Activated T-cell treated with anti-CD3 and anti-CD28 coated beads, Interleukin-2, amount 50 U/mL, for 72 hours (primary cell): ENCODE measurements around the gene TMC6. TPM values are rescaled to one million over a fixed set of nuclear protein-coding genes. Genes with fewer than 3 reads are reported as not detected.
"Not testable (repeated sequence)": the region's sequence is repeated elsewhere in the genome, so short reads cannot be mapped to it uniquely, and the experiment has no call there.

Experiments used
- ATAC-seq, 2 donors: fragments of 150-1000 bp; cut with Tn5 transposase; replicated peaks in 1 of 2; 2 replicates each; pipeline ENCODE4 v1.10.0; 2021; ENCODE audit warnings: moderate library complexity in 2 of 2, mild to moderate bottlenecking in 1 of 2
- DNase-seq, 2 donors: peaks; one replicate each; pipeline ENCODE4 v3.0.0; 2021 to 2022; ENCODE audit warnings: mixed read lengths in 1 of 2
- H3K27ac Mint-ChIP-seq: one replicate; pipeline ENCODE4 v1.8.0; 2022; ENCODE audit warnings: mild to moderate bottlenecking, moderate library complexity, mixed read lengths
- H3K27me3 Mint-ChIP-seq: one replicate; pipeline ENCODE4 v1.8.0; 2022; ENCODE audit warnings: low read depth, mixed read lengths
- H3K36me3 Mint-ChIP-seq, 2 donors: one replicate each; pipeline ENCODE4 v1.8.0; 2022; ENCODE audit warnings: mixed read lengths in 2 of 2, mild to moderate bottlenecking in 1 of 2; ENCODE audit not compliant: insufficient read depth in 2 of 2
- H3K4me1 Mint-ChIP-seq: one replicate; pipeline ENCODE4 v1.8.0; 2022; ENCODE audit warnings: low read depth, mixed read lengths
- H3K4me3 Mint-ChIP-seq, 2 donors: one replicate each; pipeline ENCODE4 v1.8.0; 2022; ENCODE audit warnings: mild to moderate bottlenecking in 2 of 2, mixed read lengths in 2 of 2, moderate library complexity in 2 of 2
- H3K9me3 Mint-ChIP-seq, 2 donors: one replicate each; pipeline ENCODE4 v1.8.0; 2022; ENCODE audit warnings: mixed read lengths in 2 of 2
- total RNA-seq, 2 donors: library from RNA; stranded (reverse); gene quantifications; one replicate each; pipeline ENCODE4 v1.2.3, GENCODE V29; 2022

TMC6 gene
- total RNA-seq, result 100 to 1,000 TPM; 129 to 137 TPM

GRCh38 chr17:78128551-78129350, at the start of gene TMC6:
Gene TMC6 (minus strand): TSS chr17:78128755. CDS start chr17:78126832, 1,923 bp downstream.
- Mint-ChIP-seq H3K27ac (peak within 1 kb of the TSS; percentile 91), H3K27me3 (no peaks in the 10 kb centered on the region), H3K36me3 (peaks cover 2 to 9% of the 10 kb centered on the region in 2 donors)

GRCh38 chr17:78176548-78177025, 48.0 kb upstream of the TMC6 start:
- Mint-ChIP-seq H3K4me1 (peaks cover 53% of the 10 kb centered on the region), H3K36me3 (peaks cover 12 to 31% of the 10 kb centered on the region in 2 donors), H3K9me3 (no peaks in the 10 kb centered on the region), H3K27ac (no peak overlapping the region), H3K27me3 (no peaks in the 10 kb centered on the region), H3K4me3 (no peak overlapping the region)
- peak; percentile 79 for ATAC-seq
- peak; percentile 76 to 80 for DNase-seq

More at GRCh38 chr17:78128551-78129350, at the start of gene TMC6:
- Mint-ChIP-seq H3K9me3 (no peaks in the 10 kb centered on the region), H3K4me1 (peaks cover 69% of the 10 kb centered on the region), H3K4me3 (peak within 1 kb of the TSS; percentile 97)
- ATAC-seq (peak; percentile 26 to 30), DNase-seq (peak; percentile 78 to 79)

- Mint-ChIP-seq H3K27me3 (no peaks in the 10 kb centered on the region), H3K27ac (no peak overlapping the region), H3K36me3 (peaks cover 9 to 28% of the 10 kb centered on the region in 2 donors), H3K4me3 (no peak overlapping the region), H3K4me1 (peaks cover 55% of the 10 kb centered on the region), H3K9me3 (no peaks in the 10 kb centered on the region)
- ATAC-seq (no peak), DNase-seq (no peak)
Observed at GRCh38 chr17:78175643-78175981, 47.1 kb upstream of the TMC6 start.

- peaks cover 5 to 24% of the 10 kb centered on the region in 2 donors for H3K36me3 Mint-ChIP-seq
Observed at GRCh38 chr17:78174870-78175642, 46.5 kb upstream of the TMC6 start.

GRCh38 chr17:78174346-78174869, 45.9 kb upstream of the TMC6 start:
- Mint-ChIP-seq H3K27me3 (no peaks in the 10 kb centered on the region), H3K27ac (peak overlapping the region; percentile 36), H3K36me3 (peaks cover 5 to 24% of the 10 kb centered on the region in 2 donors), H3K4me3 (no peak overlapping the region), H3K9me3 (no peaks in the 10 kb centered on the region), H3K4me1 (peaks cover 63% of the 10 kb centered on the region)
- DNase-seq (no peak), ATAC-seq (no peak)

More at GRCh38 chr17:78174870-78175642, 46.5 kb upstream of the TMC6 start:
- Mint-ChIP-seq H3K9me3 (no peaks in the 10 kb centered on the region), H3K4me1 (peaks cover 56% of the 10 kb centered on the region), H3K27me3 (no peaks in the 10 kb centered on the region), H3K4me3 (no peak overlapping the region), H3K27ac (no peak overlapping the region)
- ATAC-seq (no peak), DNase-seq (no peak)

- H3K27ac Mint-ChIP-seq, result peak overlapping the region; percentile 36
- peaks cover 5 to 17% of the 10 kb centered on the region in 2 donors for H3K36me3 Mint-ChIP-seq
- no peaks in the 10 kb centered on the region for H3K27me3 Mint-ChIP-seq
- no peaks in the 10 kb centered on the region for H3K9me3 Mint-ChIP-seq
- DNase-seq (no peak), ATAC-seq (peak; percentile 44 to 62)
- H3K4me3 Mint-ChIP-seq, result peak overlapping the region; percentile 27 to 67
- H3K4me1 Mint-ChIP-seq, result peaks cover 58% of the 10 kb centered on the region
Observed at GRCh38 chr17:78173097-78173715, 44.7 kb upstream of the TMC6 start.

- H3K36me3 Mint-ChIP-seq, result peaks cover 5 to 15% of the 10 kb centered on the region in 2 donors
Observed at GRCh38 chr17:78172249-78173051, 43.9 kb upstream of the TMC6 start.

GRCh38 chr17:78171591-78172248, 43.2 kb upstream of the TMC6 start:
- H3K4me1 Mint-ChIP-seq, result peaks cover 52% of the 10 kb centered on the region
- not testable (repeated sequence) for H3K9me3 Mint-ChIP-seq, ATAC-seq, H3K27me3 Mint-ChIP-seq, DNase-seq
- peak overlapping the region; percentile 7 to 50 for H3K4me3 Mint-ChIP-seq
- H3K36me3 Mint-ChIP-seq, result peaks cover 5 to 15% of the 10 kb centered on the region in 2 donors
- peak overlapping the region; percentile 52 for H3K27ac Mint-ChIP-seq

More at GRCh38 chr17:78172249-78173051, 43.9 kb upstream of the TMC6 start:
- Mint-ChIP-seq H3K27me3 (no peaks in the 10 kb centered on the region), H3K4me1 (peaks cover 58% of the 10 kb centered on the region), H3K4me3 (peak overlapping the region; percentile 27 to 67), H3K27ac (peak overlapping the region; percentile 52), H3K9me3 (no peaks in the 10 kb centered on the region)
- DNase-seq (no peak), ATAC-seq (no peak)

GRCh38 chr17:78170692-78171590, 42.4 kb upstream of the TMC6 start:
- Mint-ChIP-seq H3K27ac (peak overlapping the region; percentile 31), H3K4me1 (peaks cover 50% of the 10 kb centered on the region), H3K4me3 (peak overlapping the region; percentile 44 to 79), H3K27me3 (no peaks in the 10 kb centered on the region), H3K9me3 (no peaks in the 10 kb centered on the region), H3K36me3 (peaks cover 5 to 15% of the 10 kb centered on the region in 2 donors)
- DNase-seq, result no peak
- ATAC-seq, result no peak

- peaks cover 48% of the 10 kb centered on the region for H3K4me1 Mint-ChIP-seq
- H3K9me3 Mint-ChIP-seq, result no peaks in the 10 kb centered on the region
- peak overlapping the region; percentile 46 for H3K27ac Mint-ChIP-seq
- peaks cover 5 to 10% of the 10 kb centered on the region in 2 donors for H3K36me3 Mint-ChIP-seq
- no peaks in the 10 kb centered on the region for H3K27me3 Mint-ChIP-seq
- peak overlapping the region; percentile 78 to 79 for H3K4me3 Mint-ChIP-seq
- peak; percentile 31 to 34 for ATAC-seq
- DNase-seq, result peak; percentile 42 to 54
Observed at GRCh38 chr17:78168903-78169793, 40.6 kb upstream of the TMC6 start.
